T-cell (primary cell): ENCODE results near the gene RSL24D1. TPM values are rescaled to one million over a fixed set of nuclear protein-coding genes. Genes with fewer than 3 reads are reported as not detected.

Source experiments
- ATAC-seq, 4 experiments: fragments of 200-7000 bp in 3 of 4; fragments of 150-1000 bp in 1 of 4; cut with Tn5 transposase; replicated peaks in 1 of 4; 1 replicate in 3 of 4; 2 replicates in 1 of 4; pipeline ENCODE4 v1.10.0; 2021; ENCODE audit warnings: moderate library complexity in 3 of 4, mild to moderate bottlenecking in 2 of 4, moderate number of reproducible peaks in 1 of 4
- CTCF ChIA-PET, 2 donors: fragments of 300-600 bp; sonication (Branson Sonifier 250); formaldehyde crosslinking; loops; one replicate each; lab custom pipeline; 2022; ENCODE audit warnings: antibody characterized with exemption in 2 of 2; lab: Charles Lee
- POLR2A ChIA-PET, 2 donors: fragments of 300-600 bp; sonication (Branson Sonifier 250); formaldehyde crosslinking; loops; one replicate each; lab custom pipeline; 2022; ENCODE audit warnings: antibody characterized with exemption in 2 of 2; lab: Charles Lee
- DNase-seq, 35 experiments: peaks; one replicate each; pipeline versions ENCODE4 v3.0.0 to v3.0.0-alpha.2; 2013 to 2023
- H3K27ac ChIP-seq: one replicate; pipeline ENCODE4 v1.5.1; 2013; ENCODE audit warnings: low read length
- H3K27me3 ChIP-seq, 2 experiments: replicated peaks in 1 of 2; 1 replicate in 1 of 2; 2 replicates in 1 of 2; pipeline versions ENCODE4 v1.6.1 to v1.7.0; 2013; ENCODE audit warnings: low read length in 1 of 2, mixed read lengths in 1 of 2; ENCODE audit not compliant: control insufficient read depth in 2 of 2, insufficient read depth in 2 of 2; ENCODE audit errors: extremely low read depth in 1 of 2
- H3K36me3 ChIP-seq, 2 donors: 1 replicate in 1 of 2; 2 replicates in 1 of 2; pipeline versions ENCODE4 v1.6.1 to v1.7.0; 2013; ENCODE audit warnings: low read length in 1 of 2; ENCODE audit not compliant: control insufficient read depth in 2 of 2, insufficient read depth in 1 of 2; ENCODE audit errors: extremely low read depth in 1 of 2
- H3K4me1 ChIP-seq, 2 experiments: 1 replicate in 1 of 2; 2 replicates in 1 of 2; pipeline versions ENCODE4 v1.6.1 to v1.7.0; 2013; ENCODE audit warnings: low read length in 2 of 2, mixed read lengths in 1 of 2; ENCODE audit not compliant: insufficient read depth in 2 of 2, control insufficient read depth in 1 of 2; ENCODE audit errors: extremely low read depth in 1 of 2
- H3K4me3 ChIP-seq, 2 donors: 1 replicate in 1 of 2; 2 replicates in 1 of 2; pipeline versions ENCODE4 v1.5.1 to v1.7.0; 2013; ENCODE audit warnings: mild to moderate bottlenecking in 2 of 2, low read length in 1 of 2, moderate library complexity in 1 of 2; ENCODE audit not compliant: control insufficient read depth in 1 of 2; ENCODE audit errors: extremely low read depth in 1 of 2
- H3K9me3 ChIP-seq: 2 replicates; pipeline ENCODE4 v1.7.0; 2013
- H3K27ac Mint-ChIP-seq, 2 donors: one replicate each; pipeline ENCODE4 v1.8.0; 2020 to 2021; ENCODE audit warnings: mild to moderate bottlenecking in 2 of 2, mixed read lengths in 2 of 2
- H3K27me3 Mint-ChIP-seq, 2 donors: one replicate each; pipeline ENCODE4 v1.8.0; 2021 to 2022; ENCODE audit warnings: mixed read lengths in 2 of 2
- H3K36me3 Mint-ChIP-seq: one replicate; pipeline ENCODE4 v1.8.0; 2021; ENCODE audit warnings: mixed read lengths
- H3K4me1 Mint-ChIP-seq, 3 donors: one replicate each; pipeline ENCODE4 v1.8.0; 2020 to 2022; ENCODE audit warnings: mixed read lengths in 3 of 3, mild to moderate bottlenecking in 1 of 3
- H3K4me3 Mint-ChIP-seq, 3 donors: one replicate each; pipeline ENCODE4 v1.8.0; 2020 to 2022; ENCODE audit warnings: mild to moderate bottlenecking in 3 of 3, mixed read lengths in 3 of 3, moderate library complexity in 3 of 3
- H3K9me3 Mint-ChIP-seq, 3 donors: one replicate each; pipeline ENCODE4 v1.8.0; 2020 to 2022; ENCODE audit warnings: mixed read lengths in 3 of 3
- WGBS: methylation state at CpG from one replicate; pipeline ENCODE4 v1.1.5; 2013; ENCODE audit warnings: missing lambda C conversion rate; ENCODE audit not compliant: insufficient coverage; 5-methylcytosine and 5-hydroxymethylcytosine counted together
- total RNA-seq, 35 experiments: library from RNA in 6 of 35; stranded (reverse) in 6 of 35; fragments of 120-200 nt in 1 of 35; gene quantifications; one replicate each; pipeline versions ENCODE4 v1.2.1 to v1.2.4 and lab custom pipeline; 2013 to 2026

The RSL24D1 gene
- total RNA-seq, 5 donors from 2014 or later (not counting 1 experiment from before 2014, with no cell fraction given), result 88.9 to 133 (median 108) TPM

DNA sequence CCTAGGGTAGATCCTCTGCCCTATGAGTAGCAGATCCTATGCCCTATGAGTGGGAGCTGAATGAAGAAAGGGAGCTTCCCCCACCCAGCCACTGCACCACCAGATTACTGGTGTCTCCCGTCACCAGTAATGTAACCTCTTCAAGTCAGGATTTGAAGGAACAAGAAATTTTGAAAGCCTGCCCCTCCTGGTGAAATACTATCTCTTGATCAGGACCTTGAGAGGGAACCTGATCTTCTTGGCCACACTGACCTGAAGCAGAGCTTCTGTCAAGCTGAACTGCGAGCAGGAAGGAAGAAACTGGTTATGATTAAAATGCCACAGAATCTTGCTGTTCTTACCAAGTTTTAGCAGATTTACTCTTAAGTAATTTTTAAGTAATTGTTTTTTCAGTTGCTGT, 62.8 kb downstream of the RSL24D1 start:
- ChIA-PET POLR2A (no interaction called here), CTCF (no interaction called here)
- H3K27me3 ChIP-seq, result peaks cover 0 to 10% of the 10 kb centered on the region in 2 experiments
- H3K4me1 ChIP-seq, result no peaks in the 10 kb centered on the region
- H3K27ac ChIP-seq, result no peak overlapping the region
- H3K4me3 ChIP-seq, result no peak overlapping the region
- no CpG with 5 or more reads among the region's 2 CpGs for WGBS
- Mint-ChIP-seq H3K4me3 (no peak overlapping the region), H3K27me3 (peaks cover 9 to 22% of the 10 kb centered on the region in 2 donors), H3K36me3 (peaks cover 3% of the 10 kb centered on the region), H3K9me3 (peaks cover 20 to 28% (median 21%) of the 10 kb centered on the region in 3 donors), H3K27ac (no peak overlapping the region), H3K4me1 (no peaks in the 10 kb centered on the region)
- ATAC-seq (no peak), DNase-seq (no peak)
- no peaks in the 10 kb centered on the region for H3K9me3 ChIP-seq
- H3K36me3 ChIP-seq, result no peaks in the 10 kb centered on the region

DNA sequence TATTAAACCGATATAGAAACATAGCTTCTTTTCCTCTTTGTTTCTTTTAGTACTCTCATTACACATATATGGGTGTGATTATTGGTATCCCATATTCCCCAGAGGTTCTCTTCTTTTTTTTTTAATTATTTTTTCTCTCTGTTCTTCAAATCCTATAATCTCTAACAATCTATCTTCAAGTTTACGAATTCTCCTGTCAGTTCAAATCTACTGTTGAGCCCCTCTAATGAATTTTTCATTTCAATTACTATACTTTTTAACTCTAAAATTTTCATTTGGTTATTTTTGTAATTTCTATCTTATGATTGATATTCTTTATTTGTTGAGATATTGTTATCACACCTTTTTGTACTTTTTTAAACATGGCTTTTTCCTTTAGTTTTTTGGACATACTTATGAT, 64.1 kb downstream of the RSL24D1 start:
- Histone ChIP-seq H3K4me1 (no peaks in the 10 kb centered on the region), H3K36me3 (no peaks in the 10 kb centered on the region), H3K4me3 (no peak overlapping the region), H3K9me3 (no peaks in the 10 kb centered on the region), H3K27ac (no peak overlapping the region), H3K27me3 (peaks cover 0 to 10% of the 10 kb centered on the region in 2 experiments)
- H3K36me3 Mint-ChIP-seq, result no peaks in the 10 kb centered on the region
- ATAC-seq (no peak), DNase-seq (no peak)
- H3K9me3 Mint-ChIP-seq, result peaks cover 16 to 22% (median 20%) of the 10 kb centered on the region in 3 donors
- no peak overlapping the region for H3K4me3 Mint-ChIP-seq
- H3K4me1 Mint-ChIP-seq, result no peaks in the 10 kb centered on the region
- no peak overlapping the region for H3K27ac Mint-ChIP-seq
- peaks cover 5 to 22% of the 10 kb centered on the region in 2 donors for H3K27me3 Mint-ChIP-seq
- ChIA-PET POLR2A (interaction anchor here in 1 of 2 donors (0.5 kb wide), 1 partner anchor 316 kb away, joined by 3 read pairs; no protein-coding TSS in a partner anchor), CTCF (no interaction called here)
- no CpG with 5 or more reads among the region's 2 CpGs for WGBS

Other genes with a start within 250 kb of the RSL24D1 start
- gene RAB27A, start 92.9 kb upstream of the RSL24D1 start, total RNA-seq, result 10 to 100 TPM; 29.7 to 47.2 (median 35.2) TPM
- 10 to 100 TPM; 10.0 to 24.4 (median 16.7) TPM for gene PIGBOS1, start 122.2 kb upstream of the RSL24D1 start, total RNA-seq
- 10 to 100 TPM; 16.3 to 28.2 (median 20.1) TPM for gene PIGB, start 122.3 kb upstream of the RSL24D1 start, total RNA-seq
- gene CCPG1, start 211.4 kb upstream of the RSL24D1 start, total RNA-seq, result 10 to 100 TPM; 21.3 to 32.5 (median 25.6) TPM
- gene PIERCE2, start 211.6 kb upstream of the RSL24D1 start, total RNA-seq, result not detected